Stimulated activated CD8-positive, alpha-beta memory T cell treated with anti-CD3 and anti-CD28 coated beads, Interleukin-15, amount 100 ng/mL, for 1 hour (primary cell): ENCODE results near the gene SMIM27.
A peak's percentile ranks its signal among the peaks of the same experiment; 100 is the strongest.

ENCODE experiments used
- DNase-seq: peaks from one replicate; pipeline ENCODE4 v3.0.0-alpha.2; 2020; ENCODE audit warnings: low read depth

SMIM27 gene

DNA sequence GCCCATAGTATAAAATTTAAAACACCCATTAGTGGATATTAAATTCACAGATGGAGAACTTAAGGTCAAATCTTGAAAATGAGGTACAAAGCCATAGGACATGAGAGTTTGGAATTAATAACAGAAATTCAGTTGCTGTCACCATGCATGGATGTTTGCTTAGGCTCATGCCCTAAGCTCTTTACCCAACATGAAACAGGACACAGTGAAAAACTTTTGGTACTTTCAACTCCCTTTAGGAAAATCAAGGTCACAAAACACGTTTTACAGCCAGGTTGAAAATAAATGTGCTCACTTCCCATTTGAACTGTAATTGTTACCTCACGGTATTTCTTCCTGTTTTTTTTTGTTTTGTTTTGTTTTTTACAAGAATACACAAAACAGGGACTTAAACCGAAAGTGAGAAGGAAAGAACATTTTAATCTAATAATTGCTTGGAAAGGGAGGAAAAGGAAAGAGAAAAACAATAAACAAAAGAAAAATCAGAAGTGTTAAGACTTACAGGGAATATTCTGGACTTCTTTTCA is 6.3 kb downstream of the SMIM27 start:
- no peak for DNase-seq

- DNase-seq = no peak
Measured at GRCh38 chr9:32565967-32566366, 13.8 kb downstream of the SMIM27 start.

- DNase-seq = no peak
Measured at GRCh38 chr9:32566770-32567169, 14.6 kb downstream of the SMIM27 start.

- DNase-seq = no peak
Measured at GRCh38 chr9:32570262-32570661, 18.1 kb downstream of the SMIM27 start.

DNA sequence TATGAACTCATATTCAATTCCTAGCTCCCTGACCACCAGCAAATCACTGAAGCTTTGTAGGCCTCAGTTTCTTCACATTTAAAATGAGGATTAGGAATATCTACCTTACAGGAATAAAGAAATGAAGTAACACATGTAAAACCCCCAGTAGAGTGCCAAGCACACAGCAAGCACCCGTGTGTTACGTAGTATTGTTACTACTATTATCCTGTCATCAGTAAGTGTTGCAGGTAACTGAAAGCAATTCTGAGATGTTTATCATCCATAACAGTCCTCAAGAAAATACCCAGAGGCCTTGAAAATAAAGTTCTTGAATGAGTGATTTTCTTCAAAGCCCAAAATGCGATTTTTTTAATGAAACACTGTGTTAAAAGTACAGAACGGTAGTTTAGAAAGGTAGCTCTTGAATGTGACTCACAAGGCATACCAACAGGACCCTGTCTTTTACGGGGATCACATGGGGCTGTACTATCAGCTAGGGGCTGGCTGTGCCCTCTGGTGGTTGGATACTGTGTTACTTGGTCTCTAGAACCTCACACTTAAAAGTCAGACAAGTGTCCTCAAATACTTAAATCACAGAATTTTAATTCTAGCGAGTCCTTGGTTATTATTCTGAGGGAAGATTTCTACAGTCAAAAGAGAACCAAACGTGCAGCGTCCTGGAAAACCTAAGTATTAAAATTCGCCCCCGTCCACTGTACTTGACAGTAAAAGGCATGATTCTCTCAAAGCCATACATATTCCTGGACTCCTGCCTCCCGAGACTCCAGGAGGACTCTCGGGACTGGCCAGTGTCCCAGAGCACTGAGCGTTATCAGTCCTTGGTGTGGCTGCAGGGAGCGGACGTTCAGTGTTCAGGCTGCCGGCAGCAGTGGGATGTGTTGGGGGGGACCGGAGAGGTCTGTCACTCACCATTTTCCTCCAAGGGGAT is 20.1 kb downstream of the SMIM27 start:
- DNase-seq = peak; percentile 51

- DNase-seq = peak; percentile 92
Measured at GRCh38 chr9:32572900-32573523, 20.9 kb downstream of the SMIM27 start, which contains the start of gene NDUFB6. TSS of gene NDUFB6 (minus strand) at chr9:32573159. CDS start at chr9:32573060, 99 bp downstream.

DNA sequence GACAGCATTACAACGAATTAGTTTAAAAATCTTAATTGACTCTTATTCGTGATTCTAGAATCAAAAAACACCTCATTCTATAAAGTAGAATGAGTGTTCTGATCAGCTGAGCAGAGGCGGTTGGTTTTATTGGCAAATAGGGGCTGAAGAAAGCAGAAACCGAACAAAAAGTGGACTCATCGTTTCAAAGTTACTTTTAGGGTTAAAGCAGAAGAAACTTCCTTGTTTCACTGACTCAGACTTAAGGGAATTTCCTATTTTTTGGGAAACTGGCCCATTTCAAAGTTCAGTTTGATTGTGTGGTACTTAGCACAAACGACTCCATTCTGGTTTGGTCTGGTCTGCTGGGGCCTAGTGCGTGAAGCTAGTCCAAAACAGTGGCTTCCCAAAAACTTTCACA is 21.7 kb downstream of the SMIM27 start:
- DNase-seq = no peak

DNA sequence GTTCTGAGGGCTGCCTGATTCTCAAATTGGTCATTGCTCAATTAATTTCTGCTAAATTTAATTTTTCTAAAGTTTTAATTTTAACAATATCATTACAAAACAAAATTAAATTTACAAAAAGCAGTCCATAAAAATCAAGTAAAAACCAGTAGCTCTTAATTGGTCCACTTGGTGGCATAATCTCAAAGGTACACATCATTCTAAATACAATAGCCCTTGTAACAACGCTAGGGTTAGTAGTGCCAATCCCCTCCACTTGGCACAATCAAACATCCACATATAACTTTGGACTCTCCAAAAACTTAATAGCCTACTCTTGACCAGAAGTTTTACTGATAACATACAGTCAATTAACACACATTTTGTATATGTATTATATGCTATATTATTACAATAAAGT is 22.7 kb downstream of the SMIM27 start:
- DNase-seq = no peak

DNA sequence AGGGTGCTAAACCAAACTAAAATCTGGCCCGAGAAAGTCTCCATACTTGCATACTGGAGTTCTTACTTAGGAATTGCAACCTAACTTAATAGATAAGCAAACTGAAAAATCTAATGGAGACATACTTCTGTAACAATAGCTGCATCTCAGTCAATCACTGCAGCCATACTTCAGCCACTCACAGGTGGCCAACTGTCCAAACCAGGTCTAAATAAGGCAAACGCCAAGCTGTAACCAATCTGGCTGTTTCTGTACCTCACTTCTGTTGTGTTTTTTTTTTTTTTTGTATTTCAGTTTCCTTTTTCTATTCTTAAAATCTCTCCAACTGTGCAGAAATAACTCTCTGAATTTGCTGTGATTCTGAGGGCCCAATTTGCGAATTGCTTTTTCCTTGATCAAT is 25.2 kb downstream of the SMIM27 start:
- DNase-seq = no peak

- no peak for DNase-seq
Measured at GRCh38 chr9:32578976-32579375, 26.8 kb downstream of the SMIM27 start.

- DNase-seq = peak; percentile 76
Measured at GRCh38 chr9:32579706-32580331, 27.7 kb downstream of the SMIM27 start.

DNA sequence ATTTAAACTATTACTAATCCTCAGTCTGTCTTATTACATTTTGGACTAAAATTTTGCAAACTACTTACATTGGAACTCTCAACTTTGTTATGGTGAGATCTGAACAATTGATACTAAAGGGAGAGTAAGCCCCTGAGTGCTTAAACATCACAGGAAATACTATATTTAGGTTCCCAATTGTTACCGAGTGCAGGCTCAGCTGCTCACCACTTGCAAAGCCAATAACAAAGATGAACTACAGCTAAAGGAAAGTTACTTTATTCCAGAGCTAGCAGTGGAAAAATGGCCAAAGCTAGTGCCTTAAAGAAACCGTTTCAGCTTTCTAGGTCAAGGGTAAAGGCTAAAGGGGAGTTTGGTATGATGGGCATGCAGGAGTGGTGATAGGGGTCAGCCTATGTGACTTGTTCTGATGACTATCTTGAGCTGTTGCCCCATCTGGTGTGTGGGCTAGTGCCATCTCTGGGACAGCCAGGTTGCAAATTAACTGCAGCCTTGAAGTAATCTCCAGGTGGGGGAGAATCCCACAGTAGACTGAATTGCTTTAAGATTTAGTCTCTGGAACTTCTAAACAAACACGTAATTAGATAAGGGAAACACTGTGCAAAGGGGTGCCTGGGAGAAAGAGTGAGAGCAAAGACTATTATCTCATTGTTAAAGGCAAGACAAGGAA is 28.6 kb downstream of the SMIM27 start:
- DNase-seq = no peak

- DNase-seq = no peak
Measured at GRCh38 chr9:32581512-32582143, 29.5 kb downstream of the SMIM27 start.

DNA sequence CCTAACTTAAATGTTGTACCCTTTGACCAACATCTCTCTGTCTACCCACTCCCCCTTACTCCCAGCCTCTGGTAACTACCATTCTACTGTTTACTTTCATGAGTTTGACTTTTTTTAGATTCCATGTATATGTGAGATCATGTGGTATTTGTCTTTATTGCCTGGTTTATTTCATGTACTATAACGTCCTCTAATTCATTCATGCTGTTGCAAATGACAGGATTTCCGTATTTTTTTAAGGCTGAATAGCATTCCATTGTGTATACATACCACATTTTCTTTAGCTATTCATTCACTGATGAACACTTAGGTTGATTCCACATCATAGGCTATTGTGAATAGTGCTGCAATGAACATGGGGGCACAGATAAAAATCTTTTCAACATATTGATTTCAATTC is 32.7 kb downstream of the SMIM27 start:
- no peak for DNase-seq

DNA sequence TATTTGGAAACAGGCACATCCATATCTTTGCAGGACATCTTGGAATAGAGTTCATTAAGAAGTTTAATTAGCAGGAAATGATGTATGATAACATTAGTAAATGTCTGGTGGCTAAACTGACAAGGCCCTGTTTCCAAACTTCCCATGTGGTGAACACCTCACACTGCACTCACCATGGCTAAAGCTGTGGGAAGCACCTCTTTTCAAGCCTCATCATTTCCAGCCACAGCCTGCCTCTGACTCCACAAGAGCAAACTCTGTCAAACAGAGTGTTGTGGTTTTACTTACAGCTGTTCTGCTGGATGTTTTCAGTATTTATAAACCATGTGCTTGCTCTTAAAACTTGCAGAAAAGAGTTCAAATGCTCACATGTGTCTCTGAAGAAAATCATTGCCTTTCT is 35.8 kb downstream of the SMIM27 start:
- no peak for DNase-seq

DNA sequence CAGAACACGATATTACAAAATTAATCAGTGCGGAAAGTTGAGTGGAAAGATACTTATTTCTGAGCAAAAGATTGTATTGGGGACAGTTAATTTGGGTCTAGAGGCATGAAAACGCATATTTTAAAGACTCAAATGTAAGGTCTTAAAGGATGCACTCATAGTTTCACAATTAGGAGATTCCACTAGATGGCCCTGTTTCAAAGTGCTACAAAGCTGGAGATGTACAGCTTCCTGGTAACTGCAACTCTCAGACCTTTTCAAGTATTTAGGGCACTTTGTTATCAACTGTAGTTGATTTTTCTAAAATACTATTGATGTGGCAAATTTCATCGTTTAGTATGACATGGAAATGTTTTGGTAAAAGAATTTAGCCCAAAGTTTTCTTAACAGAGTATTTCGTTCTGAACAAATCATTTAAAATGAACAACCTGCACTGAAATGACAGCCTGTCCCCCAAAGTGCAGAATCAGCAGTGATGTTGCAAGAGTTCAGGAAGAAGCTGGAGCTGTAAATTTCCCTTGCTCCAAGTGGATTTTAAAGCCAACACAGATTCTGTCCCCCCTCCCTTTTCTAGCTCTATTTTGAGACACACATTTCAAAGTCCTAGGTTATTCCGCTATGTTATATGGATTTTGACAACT is 37.1 kb downstream of the SMIM27 start:
- no peak for DNase-seq

DNA sequence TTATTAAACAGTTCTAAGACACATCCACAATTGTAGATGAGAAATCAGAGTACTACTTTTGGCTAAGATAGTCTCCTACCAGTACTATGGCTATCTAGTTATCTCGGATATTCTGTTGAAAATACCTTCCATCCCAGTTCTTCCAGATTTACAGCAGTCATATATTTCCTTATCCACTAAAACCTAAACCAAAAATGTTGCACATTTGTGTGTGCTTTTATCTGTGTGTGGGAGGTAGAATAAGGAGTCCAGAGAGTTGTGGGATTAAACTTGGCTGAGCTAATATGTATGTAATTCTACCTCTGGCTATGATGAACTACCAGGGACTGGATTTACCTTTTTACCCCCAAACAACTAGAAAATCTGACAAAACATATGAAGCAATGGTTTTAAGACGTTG is 38.3 kb downstream of the SMIM27 start:
- DNase-seq = no peak

- no peak for DNase-seq
Measured at GRCh38 chr9:32590898-32591297, 38.8 kb downstream of the SMIM27 start.

- no peak for DNase-seq
Measured at GRCh38 chr9:32596096-32596865, 44.2 kb downstream of the SMIM27 start.

- DNase-seq = no peak
Measured at GRCh38 chr9:32596936-32597335, 44.8 kb downstream of the SMIM27 start.
